Midbrain (tissue), 1 donor: ENCODE results near the gene ITGB1BP2.
"Not testable (repeated sequence)": the region's sequence is repeated elsewhere in the genome, so short reads cannot be mapped to it uniquely, and the experiment has no call there.

Experiments
- DNase-seq: peaks from one replicate; lab custom pipeline; 2025; lab: John Stamatoyannopoulos, UW

The ITGB1BP2 gene

DNA sequence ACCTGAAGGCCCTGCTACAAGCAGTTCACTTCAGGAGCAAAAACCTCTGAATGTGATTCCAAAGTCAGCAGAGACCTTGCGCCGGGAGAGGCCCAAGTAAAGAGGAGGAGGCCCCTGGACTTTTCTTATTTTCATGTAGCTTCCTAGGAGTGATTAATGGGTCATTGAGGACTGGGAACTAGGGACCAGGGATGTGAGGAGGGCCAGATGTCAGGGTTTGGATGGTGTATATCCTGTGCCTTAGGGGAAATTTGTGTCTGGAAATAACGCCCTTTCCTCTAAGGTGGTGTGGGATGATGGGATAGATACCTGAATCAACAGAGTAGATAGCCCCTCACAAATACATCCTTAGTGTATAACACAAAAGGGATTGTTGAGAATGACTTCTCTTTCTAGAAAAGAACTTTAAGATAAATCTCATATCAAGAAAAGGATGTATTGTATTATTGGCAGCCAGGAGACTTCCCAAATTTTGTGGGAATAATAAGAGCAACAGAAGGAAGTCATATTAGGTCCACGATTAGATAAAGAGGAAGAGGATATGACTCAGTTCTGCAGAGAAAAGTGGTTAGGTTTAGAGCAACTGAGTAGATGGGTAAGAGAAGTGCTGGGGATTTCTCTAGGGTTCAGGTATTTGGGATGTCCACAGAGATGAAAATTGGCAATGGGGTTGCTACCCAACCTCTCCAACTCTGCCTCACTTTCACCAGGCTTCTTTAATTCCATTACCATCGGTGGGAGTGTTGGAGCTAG is 1.1 kb downstream of the ITGB1BP2 start:
- no peak for DNase-seq

- no peak for DNase-seq
Measured at GRCh38 chrX:71304561-71304960, 3.0 kb downstream of the ITGB1BP2 start.

- DNase-seq = no peak
Measured at GRCh38 chrX:71315917-71316316, 14.4 kb downstream of the ITGB1BP2 start.

GRCh38 chrX:71316959-71317358 is 15.4 kb downstream of the ITGB1BP2 start:
- not testable (repeated sequence) for DNase-seq

DNA sequence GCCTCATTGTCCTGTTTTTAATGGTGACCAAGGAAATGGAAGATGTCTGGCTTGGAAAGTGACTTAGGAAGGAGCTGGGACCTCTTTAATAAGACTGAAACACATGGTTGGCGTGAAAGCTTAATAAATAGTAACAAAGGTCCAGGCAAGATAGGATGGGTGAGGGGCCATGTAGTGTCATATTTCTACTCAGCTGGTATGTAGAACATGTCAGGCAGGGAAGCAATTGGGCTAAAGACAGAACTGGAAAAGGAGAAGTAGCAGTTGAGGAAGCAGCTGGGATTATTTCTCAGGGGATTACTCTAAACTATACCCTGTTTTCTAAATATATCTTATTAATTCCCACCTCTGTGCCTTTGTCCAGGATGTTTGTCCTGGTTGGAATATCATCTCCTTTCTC is 18.6 kb downstream of the ITGB1BP2 start:
- DNase-seq = no peak

- DNase-seq = no peak
Measured at GRCh38 chrX:71321731-71322130, 20.2 kb downstream of the ITGB1BP2 start.

- not testable (repeated sequence) for DNase-seq
Measured at GRCh38 chrX:71324452-71324851, 22.9 kb downstream of the ITGB1BP2 start.

DNA sequence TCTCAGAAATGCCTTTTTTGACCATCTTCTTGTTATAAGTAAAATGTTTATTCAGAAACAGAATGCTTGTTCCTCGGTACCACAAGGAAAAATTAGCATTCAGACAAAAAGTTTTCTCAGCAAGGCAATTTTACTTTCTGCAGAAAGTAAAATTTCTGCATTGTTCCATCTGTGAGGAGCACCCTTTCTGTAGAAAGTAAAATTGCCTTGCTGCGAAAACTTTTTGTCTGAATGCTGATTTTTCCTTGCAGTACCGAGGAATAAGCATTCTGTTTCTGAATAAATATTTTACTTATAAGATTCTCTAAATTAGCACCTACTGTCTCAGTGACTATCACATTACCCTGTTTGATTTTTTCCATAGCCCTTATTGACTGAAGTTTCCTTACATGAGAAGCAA is 24.8 kb downstream of the ITGB1BP2 start:
- no peak for DNase-seq

GRCh38 chrX:71349151-71349665 is 47.7 kb downstream of the ITGB1BP2 start:
- DNase-seq = not testable (repeated sequence)

GRCh38 chrX:71349867-71350266 is 48.3 kb downstream of the ITGB1BP2 start:
- DNase-seq = not testable (repeated sequence)

- DNase-seq = not testable (repeated sequence)
Measured at GRCh38 chrX:71352439-71352838, 50.9 kb downstream of the ITGB1BP2 start.
